NOMO-1 (cell line): Measurements from ENCODE around the gene TC2N.
"Not testable (repeated sequence)": the region's sequence is repeated elsewhere in the genome, so short reads cannot be mapped to it uniquely, and the experiment has no call there.

Source experiments
- DNase-seq, 2 experiments: peaks; one replicate each; lab custom pipeline; 2025; ENCODE audit not compliant: unreplicated experiment in 2 of 2; lab: John Stamatoyannopoulos, UW

The TC2N gene

DNA sequence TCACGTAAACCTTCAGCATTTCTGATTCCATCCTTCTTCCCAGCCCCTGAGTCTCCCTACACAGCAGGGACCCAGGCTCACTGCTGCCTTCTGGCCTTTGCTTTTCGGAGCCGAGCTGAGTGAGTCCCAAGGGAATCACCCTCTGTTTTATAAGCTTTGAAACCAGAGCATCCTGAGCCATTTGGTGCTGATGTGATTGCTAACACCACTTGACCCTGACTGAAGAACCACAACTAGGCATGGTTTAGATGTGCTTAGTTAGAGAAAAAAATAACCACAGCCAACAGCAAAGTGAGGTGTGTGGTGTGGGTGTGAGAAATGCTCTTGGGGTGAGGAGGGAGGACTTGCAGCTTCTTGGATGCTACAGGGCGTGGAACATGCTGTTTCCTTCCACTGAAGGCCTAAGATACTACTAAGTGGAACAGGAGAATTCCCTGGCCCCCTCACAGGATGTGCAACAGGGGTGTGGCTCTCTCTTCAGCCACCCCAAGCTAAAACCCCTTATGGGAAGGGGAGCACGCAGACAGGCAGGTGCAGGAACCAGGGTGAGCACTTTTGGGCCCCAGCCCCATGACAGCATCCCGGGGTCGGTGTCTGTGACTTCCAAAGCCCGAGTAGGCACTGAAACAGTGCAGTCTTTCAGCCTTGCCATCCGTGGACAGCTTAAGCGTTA lies at the start of gene TC2N:
TSS of gene TC2N (minus strand) at position 221 of the 673 bp plus-strand sequence. CDS start 53,767 bp downstream, outside the sequence.
- no peak for DNase-seq

- no peak for DNase-seq
Observed at GRCh38 chr14:91912035-91912434, 44.7 kb upstream of the TC2N start.

DNA sequence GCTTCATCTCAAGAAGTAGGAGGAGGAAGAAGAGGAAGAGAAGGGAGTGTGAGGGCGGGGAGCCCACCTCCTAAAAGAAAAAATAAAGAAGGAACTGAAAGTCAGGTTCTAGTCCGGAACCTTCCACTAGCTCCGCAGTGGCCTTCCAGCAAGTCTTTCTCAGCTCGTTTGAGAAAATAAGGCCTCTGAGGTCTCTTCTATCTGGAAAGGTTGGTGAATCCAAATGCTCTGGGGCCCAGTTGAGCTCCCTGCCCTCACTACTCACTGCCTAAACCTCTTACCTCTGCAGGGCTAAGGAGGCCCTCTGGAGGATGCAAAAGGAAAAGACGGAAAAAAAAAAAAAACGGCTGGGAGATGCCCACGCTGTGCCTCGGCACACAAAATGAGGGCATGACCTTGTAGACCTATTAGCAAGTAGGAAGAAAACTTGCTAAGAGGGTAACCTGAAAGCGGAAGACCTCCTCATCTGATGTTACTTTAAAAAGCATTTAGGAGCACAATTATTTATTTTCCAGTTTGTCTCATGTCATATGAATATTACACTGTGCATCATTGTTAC lies 44.2 kb upstream of the TC2N start:
- peak; percentile 81 to 83 for DNase-seq

DNA sequence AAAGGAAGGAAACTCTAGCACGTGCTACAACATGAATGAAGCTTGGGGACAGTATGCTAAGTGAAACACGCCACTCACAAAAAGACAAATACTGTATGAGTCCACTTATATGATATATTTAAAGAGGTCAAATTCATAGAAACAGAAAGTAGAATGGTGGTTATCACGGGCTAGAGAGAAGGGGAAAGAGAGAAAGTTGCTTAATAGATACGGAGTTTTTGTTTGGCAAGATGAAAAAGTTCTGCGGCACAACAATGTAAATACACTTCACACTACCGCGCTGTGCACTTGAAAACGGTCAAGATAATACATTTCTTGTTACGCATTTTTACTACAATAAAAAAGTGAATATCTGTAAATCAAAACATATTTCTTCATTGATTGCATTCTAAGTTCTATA lies 42.9 kb upstream of the TC2N start:
- peak in 1 of 2 experiments; percentile 23 for DNase-seq

DNA sequence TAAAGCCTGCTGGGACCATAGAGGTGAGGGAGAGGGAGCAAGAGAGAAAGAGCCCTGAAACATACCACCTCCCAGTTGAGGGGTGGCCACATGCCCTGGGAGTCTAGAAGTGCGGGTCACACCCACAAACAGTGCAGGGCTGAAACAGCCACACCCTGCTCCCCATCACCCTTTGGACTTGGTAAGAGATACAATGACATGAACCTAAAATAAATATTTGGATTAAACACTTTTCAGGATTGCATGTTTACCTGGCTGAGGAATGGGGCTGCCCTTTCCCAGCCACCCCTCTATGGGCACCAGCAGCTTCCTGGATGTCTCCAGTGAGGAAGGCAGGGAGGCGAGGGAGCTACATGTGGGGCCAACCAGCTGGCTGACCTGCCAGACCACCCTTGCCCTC lies 39.0 kb upstream of the TC2N start:
- no peak for DNase-seq

GRCh38 chr14:91904956-91905645 lies 37.8 kb upstream of the TC2N start:
- no peak for DNase-seq

GRCh38 chr14:91904483-91904882 lies 37.1 kb upstream of the TC2N start:
- no peak for DNase-seq

GRCh38 chr14:91903070-91903469 lies 35.7 kb upstream of the TC2N start:
- DNase-seq = no peak

DNA sequence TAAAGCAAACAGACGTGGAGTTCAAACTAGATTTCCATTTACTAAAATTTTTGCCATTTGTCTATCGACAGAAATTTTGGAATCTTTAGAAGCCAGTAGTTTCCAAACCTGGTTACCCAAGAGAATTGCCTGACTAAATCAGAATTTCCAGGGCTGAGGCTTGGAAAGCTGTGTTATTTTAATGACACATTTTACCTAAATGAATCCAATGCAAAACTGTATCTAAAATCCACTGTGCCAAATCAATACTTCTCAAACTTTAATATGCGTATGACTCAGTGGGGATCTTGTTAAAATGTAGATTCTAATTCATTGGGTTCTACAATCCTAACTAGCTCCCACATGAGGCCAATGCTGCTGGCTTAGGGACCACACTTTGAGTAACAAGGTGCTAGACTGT lies 35.0 kb upstream of the TC2N start:
- no peak for DNase-seq

DNA sequence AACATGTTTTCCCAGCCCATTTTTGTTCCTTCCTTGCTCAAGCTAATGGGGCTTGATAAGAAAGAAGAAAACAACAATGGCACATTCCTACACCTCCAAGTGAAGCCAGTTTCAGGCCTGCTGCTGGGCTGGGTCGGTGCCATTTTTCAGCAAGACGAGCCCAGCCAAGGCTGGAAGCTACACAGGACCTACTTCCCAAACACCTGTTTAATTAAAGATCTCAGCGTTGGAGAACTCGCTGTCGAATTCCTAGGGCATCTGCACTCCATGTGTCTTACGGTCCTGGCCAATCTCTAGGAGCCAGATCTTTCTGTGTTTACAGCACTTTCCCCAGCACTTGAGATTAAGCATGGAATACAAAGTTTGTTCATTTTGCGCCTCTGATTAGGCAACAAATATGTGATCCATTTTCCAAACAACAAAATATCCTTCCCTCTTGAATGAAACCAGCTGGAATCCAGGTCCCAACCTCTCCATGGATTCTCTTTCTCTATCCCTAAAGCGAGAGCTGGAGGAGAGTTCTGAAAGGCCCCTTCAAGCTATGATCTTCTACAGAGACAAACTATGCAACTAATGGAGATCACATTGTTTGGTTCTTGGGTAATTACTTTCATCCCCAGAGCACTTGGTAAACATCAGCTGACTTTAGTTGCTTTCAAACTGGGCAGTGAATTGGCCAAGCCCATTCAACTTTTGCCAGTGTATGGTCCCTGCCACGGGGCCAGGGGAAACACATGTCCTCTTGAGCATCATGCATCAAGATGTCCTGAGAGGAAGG lies 34.3 kb upstream of the TC2N start:
- DNase-seq = no peak

GRCh38 chr14:91899806-91900205 lies 32.5 kb upstream of the TC2N start:
- DNase-seq = no peak

DNA sequence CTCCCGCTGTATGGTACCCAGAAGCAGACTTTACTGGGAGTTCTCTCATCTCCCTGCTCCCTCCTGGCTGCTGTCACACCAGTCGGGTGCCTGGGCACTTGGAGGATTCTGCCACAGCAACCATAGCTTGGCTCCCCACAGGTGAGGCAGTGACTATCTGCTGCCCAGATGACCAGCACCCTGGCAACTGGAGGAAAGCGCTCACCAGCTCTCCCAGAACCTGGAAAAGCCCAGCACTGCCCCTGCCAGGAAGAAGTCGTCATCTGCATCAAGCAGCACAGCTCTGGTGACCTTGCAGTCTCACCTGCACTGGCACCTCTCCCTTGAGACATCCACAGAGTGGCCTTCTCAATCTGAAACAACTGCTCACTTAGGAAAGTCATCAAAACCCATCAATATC lies 31.9 kb upstream of the TC2N start:
- DNase-seq = no peak

- no peak for DNase-seq
Observed at GRCh38 chr14:91898372-91898771, 31.0 kb upstream of the TC2N start.

DNA sequence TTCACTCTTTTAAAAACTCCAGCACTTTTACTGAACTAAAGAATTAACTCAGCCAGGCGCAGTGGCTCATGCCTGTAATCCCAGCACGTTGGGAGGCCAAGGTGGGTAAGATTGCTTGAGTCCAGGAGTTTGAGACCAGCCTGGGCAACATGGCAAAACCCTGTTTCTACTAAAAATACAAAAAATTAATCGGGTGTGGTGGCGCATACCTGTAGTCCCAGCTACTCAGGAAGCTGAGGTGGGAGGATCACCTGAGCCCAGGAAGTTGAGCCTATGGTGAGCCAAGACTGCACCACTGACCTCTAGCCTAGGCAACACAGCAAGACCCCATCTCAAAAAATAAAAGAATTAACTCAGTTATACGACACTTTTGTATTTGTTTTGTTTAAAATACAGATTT lies 30.4 kb upstream of the TC2N start:
- not testable (repeated sequence) for DNase-seq

DNA sequence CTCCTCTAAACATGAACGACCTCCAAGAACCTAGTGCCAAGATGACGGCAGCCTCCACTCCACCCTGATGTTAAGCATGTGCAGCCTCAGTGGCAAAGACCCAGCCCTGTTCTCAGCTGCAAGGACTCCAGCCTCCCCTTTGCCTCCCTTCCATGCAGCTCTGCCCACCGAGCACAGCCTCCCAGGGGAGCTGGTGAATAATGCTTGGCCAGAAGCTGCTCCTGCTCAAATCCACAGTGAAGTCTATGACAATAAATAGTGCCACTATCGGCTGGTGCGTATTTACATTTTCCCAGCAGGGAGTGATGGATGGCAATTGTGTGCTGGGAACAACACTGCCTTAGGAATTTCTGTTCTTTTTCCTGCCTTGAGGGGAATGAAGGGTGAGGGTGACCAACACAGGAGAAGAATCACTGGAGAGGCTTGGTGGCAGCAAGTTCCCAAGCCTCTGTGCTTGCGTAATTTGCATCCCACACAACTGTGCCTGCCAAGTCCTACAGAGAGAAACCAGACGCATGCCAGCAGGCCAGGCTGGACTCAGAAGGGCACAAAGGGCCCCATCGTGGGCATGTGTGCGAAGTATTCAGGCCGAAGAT lies 29.9 kb upstream of the TC2N start:
- no peak for DNase-seq

DNA sequence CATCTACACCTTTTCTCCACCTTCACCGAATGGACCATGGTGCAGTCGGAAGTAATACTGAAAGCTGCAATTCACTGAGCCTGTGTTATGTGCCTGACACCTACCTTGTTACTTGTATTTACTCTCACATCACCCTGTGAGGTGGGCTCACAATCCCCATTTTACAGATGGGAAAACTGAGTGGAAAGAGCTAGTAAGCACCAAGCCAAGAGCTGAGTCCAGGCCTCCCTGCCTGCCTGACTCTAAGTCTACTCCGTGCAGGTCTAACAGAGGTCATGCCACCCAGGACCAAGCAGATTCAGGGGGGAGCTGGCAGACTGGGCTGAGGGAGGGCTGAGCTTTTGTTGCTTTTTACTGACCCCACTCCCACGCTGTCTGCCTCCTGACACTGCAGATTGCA lies 29.1 kb upstream of the TC2N start:
- DNase-seq = no peak

DNA sequence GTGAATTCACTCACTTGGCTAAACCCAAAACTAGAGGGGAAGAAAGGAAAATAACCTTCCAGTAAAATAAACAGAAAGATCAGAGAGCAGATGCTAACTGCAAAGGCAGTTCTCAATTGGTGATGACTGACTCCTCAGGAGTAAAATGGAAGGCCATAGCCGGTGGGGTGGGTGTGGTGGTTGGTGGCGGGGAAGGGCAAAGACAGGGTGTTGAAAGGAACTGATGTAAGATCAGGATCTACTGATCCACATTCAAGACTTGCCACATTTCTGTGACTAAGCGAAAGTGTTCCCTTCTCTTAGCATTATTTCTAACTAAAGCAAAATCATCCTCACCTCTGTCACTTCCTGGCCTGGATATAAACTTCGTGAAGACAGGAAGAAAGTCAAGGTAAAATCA lies 26.3 kb upstream of the TC2N start:
- DNase-seq = peak; percentile 22 to 24

DNA sequence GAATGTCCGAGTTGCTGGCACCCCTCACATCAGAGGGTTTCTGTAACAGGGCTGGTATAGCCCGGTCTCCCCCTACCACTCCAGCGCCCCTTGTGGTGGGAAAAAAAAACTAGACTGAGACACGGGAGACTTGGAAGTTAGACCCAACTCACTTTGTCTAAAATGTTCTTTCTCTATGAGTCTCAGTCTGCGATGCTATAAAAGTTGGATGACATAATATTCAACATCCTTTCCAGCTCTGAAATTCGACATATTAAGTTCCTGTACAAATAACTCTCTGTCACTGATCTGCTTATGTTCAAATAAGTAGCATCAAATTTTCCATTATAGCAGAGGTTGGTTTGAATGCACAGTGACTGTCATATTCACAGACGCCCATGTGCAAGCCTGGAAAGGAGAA lies 25.7 kb upstream of the TC2N start:
- DNase-seq = no peak

- DNase-seq = no peak
Observed at GRCh38 chr14:91891721-91892220, 24.4 kb upstream of the TC2N start.

DNA sequence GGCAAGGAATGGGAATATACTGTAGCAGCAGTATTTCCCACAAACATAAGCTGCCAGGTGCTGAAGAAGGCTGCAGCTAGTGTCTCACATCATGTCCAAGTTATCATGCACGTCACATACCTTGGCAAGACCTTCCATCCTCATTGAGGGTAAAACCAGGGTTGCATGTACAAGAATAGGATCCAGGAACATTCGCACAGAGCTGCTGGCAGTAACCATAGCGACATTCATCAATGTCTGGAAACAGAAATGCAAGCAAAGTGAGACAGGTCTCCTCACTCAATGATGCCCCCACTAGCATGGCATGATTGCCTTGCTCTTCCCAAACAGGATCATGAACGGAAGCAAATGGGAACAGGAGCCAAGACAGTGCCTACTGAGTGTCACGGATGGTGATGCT lies 23.8 kb upstream of the TC2N start:
- DNase-seq = no peak

DNA sequence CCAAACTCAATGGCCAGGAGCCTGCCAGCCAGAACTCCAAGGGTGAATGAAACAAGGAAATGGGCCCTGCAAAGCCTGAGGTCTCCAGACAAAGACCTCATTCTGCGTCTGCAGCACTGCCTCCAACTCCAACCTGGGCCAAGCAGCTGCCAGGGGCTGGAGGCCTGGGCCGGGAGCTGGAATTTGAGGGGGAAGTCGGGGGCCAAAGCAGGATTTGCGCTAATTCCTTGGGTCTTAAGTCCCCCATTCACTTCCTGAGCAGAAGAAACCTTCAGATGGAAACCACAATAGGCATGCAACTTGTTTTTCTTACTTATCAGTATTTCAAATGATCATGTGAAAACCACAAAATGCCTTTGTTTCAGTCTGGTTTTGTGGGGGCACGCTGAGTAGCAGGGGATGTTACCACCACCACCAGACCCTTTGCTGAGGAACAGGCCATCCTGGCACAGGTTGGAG lies 23.0 kb upstream of the TC2N start:
- no peak for DNase-seq
